Measurements from ENCODE around the gene UBXN7. TPM values are rescaled to one million over a fixed set of nuclear protein-coding genes. Genes with fewer than 3 reads are reported as not detected.
"Not testable (repeated sequence)": the region's sequence is repeated elsewhere in the genome, so short reads cannot be mapped to it uniquely, and the experiment has no call there.

The UBXN7 gene
- total RNA-seq, 2 experiments from 2014 or later, result 55.9 to 60.5 TPM

DNA sequence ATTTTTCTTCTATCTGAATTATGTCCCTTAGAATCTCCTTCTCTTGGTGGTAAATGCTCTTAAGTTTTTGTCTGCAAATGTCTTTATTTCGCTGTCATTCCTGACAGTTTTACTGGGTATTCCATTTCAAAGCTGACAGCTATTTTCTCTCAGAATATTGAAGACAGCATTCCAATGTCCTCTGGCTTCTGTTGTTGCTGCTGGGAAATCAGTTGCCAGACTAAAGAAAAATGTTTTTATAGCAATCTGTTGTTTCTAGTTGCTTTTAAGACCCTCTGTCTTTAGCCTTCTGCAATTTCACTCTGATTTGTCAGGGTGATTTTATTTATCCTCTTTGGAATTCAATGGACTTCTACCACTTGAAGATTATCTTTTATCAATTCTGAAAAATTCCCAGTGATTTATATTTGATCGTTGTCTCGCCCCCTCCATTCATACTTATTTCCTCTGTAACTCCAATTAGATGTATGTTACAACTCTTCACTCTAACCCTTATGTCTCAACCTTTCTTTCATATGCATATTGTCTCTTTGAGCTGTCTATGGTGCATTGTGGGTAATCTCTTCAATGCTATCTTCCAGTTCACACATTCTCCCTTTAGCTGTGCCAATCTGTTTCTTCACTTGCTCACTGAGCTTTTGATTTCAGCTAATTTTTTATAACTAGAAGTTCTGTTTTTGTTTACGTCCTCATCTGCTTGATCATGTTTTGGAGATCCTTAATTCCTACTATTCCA is 23.5 kb downstream of the UBXN7 start:
- DNase-seq, result no peak
- no peak overlapping the region for H3K4me3 Mint-ChIP-seq
- H3K36me3 Mint-ChIP-seq (ENCODE audit: low read depth), result peaks cover 23% of the 10 kb centered on the region
- peaks cover 2% of the 10 kb centered on the region for H3K4me1 Mint-ChIP-seq
- ChIA-PET POLR2A (no interaction called here), CTCF (interaction anchor here (0.7 to 1.3 kb wide), 2 partner anchors 93 to 156 kb away, joined by 3 to 4 read pairs; no protein-coding TSS in a partner anchor)
- H3K9me3 Mint-ChIP-seq, result peaks cover 5% of the 10 kb centered on the region
- no peak overlapping the region for H3K27ac Mint-ChIP-seq
- no peaks in the 10 kb centered on the region for H3K27me3 Mint-ChIP-seq

DNA sequence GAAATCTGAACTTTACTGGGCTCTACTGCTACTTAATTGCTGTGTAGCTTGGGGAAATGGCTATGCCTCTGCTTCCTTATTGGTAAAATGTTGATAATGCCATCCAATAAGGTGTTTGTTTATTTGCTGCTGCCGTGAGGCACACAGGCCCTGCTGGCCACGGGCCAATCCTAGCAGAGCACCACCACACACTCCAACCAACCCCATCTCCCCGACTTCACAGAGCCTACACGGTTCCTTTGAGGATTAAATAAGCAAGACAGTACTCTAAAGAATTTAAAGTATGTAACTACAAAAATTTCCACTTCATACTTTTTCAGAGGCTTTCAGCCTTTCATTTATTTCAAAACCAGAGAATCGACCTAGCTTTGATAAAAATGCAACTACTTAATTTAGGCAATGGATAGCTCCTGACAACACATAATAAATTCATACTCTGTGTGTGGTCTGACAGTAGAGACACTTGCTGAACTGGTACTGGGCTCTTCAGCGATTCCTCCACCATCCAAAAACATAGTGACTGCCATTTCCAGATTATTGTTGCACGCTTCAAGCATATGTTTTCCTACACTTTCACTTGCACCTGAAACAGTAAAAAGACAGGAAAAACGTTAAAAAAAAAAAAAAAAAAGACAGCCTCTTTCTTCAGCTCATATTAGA is 25.3 kb downstream of the UBXN7 start:
- Mint-ChIP-seq H3K4me3 (no peak overlapping the region), H3K36me3 (ENCODE audit: low read depth) (peaks cover 27% of the 10 kb centered on the region), H3K27ac (no peak overlapping the region), H3K9me3 (peaks cover 5% of the 10 kb centered on the region), H3K27me3 (no peaks in the 10 kb centered on the region), H3K4me1 (peaks cover 2% of the 10 kb centered on the region)
- no peak for DNase-seq
- CTCF ChIA-PET, result interaction anchor here (0.7 to 1.7 kb wide), 2 partner anchors 8 to 505 kb away, joined by 3 to 5 read pairs; no protein-coding TSS in a partner anchor
- POLR2A ChIA-PET, result no interaction called here

DNA sequence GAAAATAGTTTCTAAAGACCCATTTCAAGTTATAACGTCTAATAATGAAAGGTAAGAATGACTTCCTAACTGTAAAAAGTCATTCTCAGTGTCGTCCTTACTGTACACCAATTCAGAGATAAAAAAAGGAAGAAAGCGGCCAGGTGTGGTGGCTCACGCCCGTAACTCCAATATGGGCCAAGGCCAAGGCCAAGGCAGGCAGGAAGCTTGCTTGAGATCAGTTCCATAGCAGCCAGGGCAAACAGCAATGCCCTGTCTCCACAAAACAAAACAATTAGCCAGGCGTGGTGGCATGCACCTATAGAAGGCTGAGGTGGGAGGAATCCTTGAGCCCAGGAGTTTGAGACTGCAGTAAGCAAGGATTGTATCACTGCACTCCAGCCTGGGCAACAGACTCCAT is 31.9 kb downstream of the UBXN7 start:
- Mint-ChIP-seq H3K27me3 (no peaks in the 10 kb centered on the region), H3K9me3 (no peaks in the 10 kb centered on the region), H3K4me3 (no peak overlapping the region), H3K4me1 (no peaks in the 10 kb centered on the region), H3K36me3 (ENCODE audit: low read depth) (peaks cover 24% of the 10 kb centered on the region), H3K27ac (no peak overlapping the region)
- POLR2A ChIA-PET, result no interaction called here
- DNase-seq, result no peak
- CTCF ChIA-PET, result no interaction called here

DNA sequence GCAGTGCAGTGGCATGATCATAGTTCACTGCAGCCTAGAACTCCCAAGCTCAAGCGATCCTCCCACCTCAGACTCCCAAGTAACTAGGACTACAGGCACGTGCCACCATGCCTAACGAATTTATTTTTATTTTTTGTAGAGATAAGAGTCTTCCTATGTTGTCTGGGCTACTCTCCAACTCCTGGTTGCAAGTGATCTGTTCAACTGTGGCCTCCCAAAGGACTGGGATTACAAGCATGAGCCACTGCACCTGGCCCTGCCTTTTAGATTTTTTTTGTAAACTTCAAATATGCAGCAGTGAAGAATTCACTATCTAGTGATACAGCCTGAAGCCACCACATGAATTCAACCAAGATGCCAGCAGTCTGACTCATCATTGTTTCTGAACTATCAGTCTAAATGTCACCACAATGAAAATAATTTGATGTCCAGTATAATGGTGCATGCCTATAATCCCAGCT is 32.7 kb downstream of the UBXN7 start:
- ChIA-PET POLR2A (no interaction called here), CTCF (no interaction called here)
- Mint-ChIP-seq H3K4me1 (no peaks in the 10 kb centered on the region), H3K27ac (no peak overlapping the region), H3K9me3 (no peaks in the 10 kb centered on the region), H3K4me3 (no peak overlapping the region), H3K27me3 (no peaks in the 10 kb centered on the region), H3K36me3 (ENCODE audit: low read depth) (peaks cover 19% of the 10 kb centered on the region)
- DNase-seq, result no peak

DNA sequence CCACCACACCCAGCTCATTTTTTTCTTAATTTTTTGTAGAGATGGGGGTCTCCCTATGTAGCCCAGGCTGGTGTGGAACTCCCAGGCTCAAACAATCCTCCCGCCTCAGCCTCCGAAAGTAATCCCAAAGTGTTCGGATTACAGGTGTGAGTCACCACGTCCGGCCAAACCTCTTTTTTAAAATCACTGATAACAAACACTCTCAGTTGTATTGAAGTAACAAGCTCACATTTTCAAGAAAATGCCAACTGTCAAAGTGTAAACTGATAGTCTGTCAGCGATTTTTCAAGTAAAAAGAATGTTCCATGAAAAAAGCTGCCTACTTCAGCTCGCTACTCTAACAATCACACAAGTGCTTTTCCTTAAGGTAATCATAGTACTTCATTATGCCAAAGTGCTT is 33.4 kb downstream of the UBXN7 start:
- POLR2A ChIA-PET, result no interaction called here
- Mint-ChIP-seq H3K9me3 (no peaks in the 10 kb centered on the region), H3K27me3 (no peaks in the 10 kb centered on the region), H3K36me3 (ENCODE audit: low read depth) (peaks cover 19% of the 10 kb centered on the region), H3K27ac (no peak overlapping the region), H3K4me3 (no peak overlapping the region), H3K4me1 (no peaks in the 10 kb centered on the region)
- CTCF ChIA-PET, result interaction anchor here (0.6 to 1.0 kb wide), 3 partner anchors 13 to 528 kb away, joined by 3 read pairs; no protein-coding TSS in a partner anchor
- no peak for DNase-seq

DNA sequence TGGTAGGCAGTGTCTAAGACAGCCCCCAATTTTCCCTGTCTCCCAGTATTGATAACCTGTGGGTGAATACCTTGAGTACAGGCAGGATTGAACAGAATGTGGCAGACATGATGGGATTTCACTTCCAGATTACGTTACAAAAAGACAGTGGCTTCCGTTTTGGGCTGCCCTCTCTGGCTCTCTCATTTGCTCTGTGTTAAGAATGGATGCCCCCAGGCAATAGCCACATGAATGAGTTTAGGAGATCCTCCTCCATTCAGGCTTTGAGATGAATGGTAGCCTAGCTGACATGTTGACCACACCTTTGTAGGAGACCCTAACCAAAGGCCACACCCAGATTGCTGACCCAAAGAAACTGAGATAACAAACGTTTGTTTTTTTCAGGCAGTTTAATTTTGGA is 34.3 kb downstream of the UBXN7 start:
- Mint-ChIP-seq H3K27ac (no peak overlapping the region), H3K36me3 (ENCODE audit: low read depth) (peaks cover 24% of the 10 kb centered on the region), H3K4me1 (no peaks in the 10 kb centered on the region), H3K27me3 (no peaks in the 10 kb centered on the region), H3K9me3 (no peaks in the 10 kb centered on the region), H3K4me3 (no peak overlapping the region)
- ChIA-PET CTCF (interaction anchor here (1.0 kb wide), 1 partner anchor 131 kb away, joined by 3 read pairs; no protein-coding TSS in a partner anchor), POLR2A (no interaction called here)
- DNase-seq, result no peak

DNA sequence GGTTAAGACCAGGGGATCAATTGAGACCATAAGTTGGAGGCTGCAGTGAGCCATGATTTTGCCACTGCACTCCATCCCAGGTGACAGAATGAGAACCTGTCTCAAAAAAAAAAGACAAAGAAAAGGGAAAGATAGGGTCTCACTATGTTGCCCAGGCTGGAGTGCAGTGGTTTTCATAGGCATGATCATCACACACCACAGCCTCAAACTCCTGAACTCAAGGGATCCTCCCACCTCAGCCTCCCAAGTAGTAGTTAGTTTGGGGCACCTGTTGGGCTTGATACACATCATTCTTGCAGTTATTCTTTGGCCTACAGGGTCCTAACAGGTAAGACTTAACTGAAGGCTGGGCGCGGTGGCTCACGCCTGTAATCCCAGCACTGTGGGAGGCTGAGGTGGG is 42.1 kb downstream of the UBXN7 start:
- ChIA-PET POLR2A (no interaction called here), CTCF (interaction anchor here (0.7 kb wide), 1 partner anchor 47 kb away, joined by 3 read pairs; no protein-coding TSS in a partner anchor)
- H3K27me3 Mint-ChIP-seq, result no peaks in the 10 kb centered on the region
- DNase-seq, result no peak
- H3K27ac Mint-ChIP-seq, result no peak overlapping the region
- H3K9me3 Mint-ChIP-seq, result peaks cover 11% of the 10 kb centered on the region
- H3K36me3 Mint-ChIP-seq (ENCODE audit: low read depth), result peaks cover 70% of the 10 kb centered on the region
- no peaks in the 10 kb centered on the region for H3K4me1 Mint-ChIP-seq
- no peak overlapping the region for H3K4me3 Mint-ChIP-seq

DNA sequence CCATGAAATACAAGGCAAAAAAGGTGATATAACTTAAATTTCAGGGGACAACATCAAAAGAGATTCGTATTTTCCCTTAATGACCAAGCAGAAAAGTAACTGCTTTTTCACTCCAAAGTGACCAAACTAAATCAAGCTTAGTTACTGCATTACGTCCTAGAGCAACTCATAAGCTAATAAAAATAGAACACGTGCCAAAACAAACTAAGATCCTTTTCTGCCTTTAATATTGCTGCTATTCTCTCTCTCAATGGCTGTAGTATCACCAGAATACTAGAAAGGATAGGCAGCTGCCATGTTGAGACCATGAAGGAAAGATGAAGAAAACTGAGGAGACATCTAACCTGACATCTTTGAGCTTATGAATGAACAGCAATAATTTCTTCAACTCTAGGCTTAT is 43.3 kb downstream of the UBXN7 start:
- Mint-ChIP-seq H3K9me3 (peaks cover 17% of the 10 kb centered on the region), H3K4me1 (no peaks in the 10 kb centered on the region), H3K36me3 (ENCODE audit: low read depth) (peaks cover 81% of the 10 kb centered on the region), H3K27ac (no peak overlapping the region), H3K4me3 (no peak overlapping the region), H3K27me3 (no peaks in the 10 kb centered on the region)
- CTCF ChIA-PET, result no interaction called here
- no peak for DNase-seq
- POLR2A ChIA-PET, result interaction anchor here (0.7 kb wide), 1 partner anchor 22 kb away, joined by 3 read pairs; no protein-coding TSS in a partner anchor

DNA sequence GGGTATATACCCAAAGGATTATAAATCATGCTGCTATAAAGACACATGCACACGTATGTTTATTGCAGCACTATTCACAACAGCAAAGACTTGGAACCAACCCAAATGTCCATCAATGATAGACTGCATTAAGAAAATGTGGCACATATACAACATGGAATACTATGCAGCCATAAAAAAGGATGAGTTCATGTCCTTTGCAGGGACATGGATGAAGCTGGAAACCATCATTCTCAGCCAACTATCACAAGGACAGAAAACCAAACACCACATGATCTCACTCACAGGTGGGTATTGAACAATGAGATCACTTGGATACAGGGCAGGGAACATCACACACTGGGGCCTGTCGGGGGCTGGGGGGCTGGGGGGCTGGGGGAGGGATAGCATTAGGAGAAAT is 44.3 kb downstream of the UBXN7 start:
- peaks cover 84% of the 10 kb centered on the region for H3K36me3 Mint-ChIP-seq (ENCODE audit: low read depth)
- H3K27me3 Mint-ChIP-seq, CTCF ChIA-PET, H3K27ac Mint-ChIP-seq, H3K4me3 Mint-ChIP-seq, POLR2A ChIA-PET, DNase-seq, H3K4me1 Mint-ChIP-seq: not testable (repeated sequence)
- H3K9me3 Mint-ChIP-seq, result peaks cover 22% of the 10 kb centered on the region

DNA sequence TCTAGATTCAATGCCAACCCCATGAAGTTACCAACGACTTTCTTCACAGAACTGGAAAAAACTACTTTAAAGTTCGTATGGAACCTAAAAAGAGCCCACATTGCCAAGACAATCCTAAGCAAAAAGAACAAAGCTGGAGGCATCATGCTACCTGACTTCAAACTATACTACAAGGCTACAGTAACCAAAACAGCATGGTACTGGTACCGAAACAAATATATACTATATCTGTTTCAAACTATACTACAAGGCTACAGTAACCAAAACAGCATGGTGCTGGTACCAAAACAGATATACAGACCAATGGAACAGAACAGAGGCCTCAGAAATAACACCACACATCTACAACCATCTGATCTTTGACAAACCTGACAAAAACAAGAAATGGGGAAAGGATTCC is 45.4 kb downstream of the UBXN7 start:
- ChIA-PET POLR2A (interaction anchor here (0.9 kb wide), 1 partner anchor 17 kb away, joined by 3 read pairs; no protein-coding TSS in a partner anchor), CTCF (interaction anchor here (0.7 kb wide), 1 partner anchor 312 kb away, joined by 7 read pairs; no protein-coding TSS in a partner anchor)
- H3K9me3 Mint-ChIP-seq, result peaks cover 22% of the 10 kb centered on the region
- not testable (repeated sequence) for H3K27me3 Mint-ChIP-seq, H3K4me3 Mint-ChIP-seq, H3K4me1 Mint-ChIP-seq, H3K27ac Mint-ChIP-seq, DNase-seq
- peaks cover 86% of the 10 kb centered on the region for H3K36me3 Mint-ChIP-seq (ENCODE audit: low read depth)

DNA sequence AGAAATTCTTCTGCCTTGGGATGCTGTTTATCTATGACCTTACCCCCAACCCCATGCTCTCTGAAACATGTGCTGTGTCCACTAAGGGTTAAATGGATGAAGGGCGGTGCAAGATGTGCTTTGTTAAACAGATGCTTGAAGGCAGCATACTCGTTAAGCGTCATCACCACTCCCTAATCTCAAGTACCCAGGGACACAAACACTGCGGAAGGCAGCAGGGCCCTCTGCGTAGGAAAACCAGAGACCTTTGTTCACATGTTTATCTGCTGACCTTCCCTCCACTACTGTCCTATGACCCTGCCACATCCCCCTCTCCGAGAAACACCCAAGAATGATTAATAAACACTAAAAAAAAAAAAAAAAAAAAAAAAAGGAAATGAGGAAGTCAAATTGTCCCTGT is 46.2 kb downstream of the UBXN7 start:
- peaks cover 90% of the 10 kb centered on the region for H3K36me3 Mint-ChIP-seq (ENCODE audit: low read depth)
- not testable (repeated sequence) for H3K4me3 Mint-ChIP-seq, H3K27ac Mint-ChIP-seq, DNase-seq, H3K27me3 Mint-ChIP-seq, H3K4me1 Mint-ChIP-seq
- CTCF ChIA-PET, result interaction anchor here (0.7 kb wide), 1 partner anchor 311 kb away, joined by 7 read pairs; no protein-coding TSS in a partner anchor
- POLR2A ChIA-PET, result interaction anchor here (0.9 kb wide), 1 partner anchor 16 kb away, joined by 3 read pairs; no protein-coding TSS in a partner anchor
- H3K9me3 Mint-ChIP-seq, result peaks cover 22% of the 10 kb centered on the region

DNA sequence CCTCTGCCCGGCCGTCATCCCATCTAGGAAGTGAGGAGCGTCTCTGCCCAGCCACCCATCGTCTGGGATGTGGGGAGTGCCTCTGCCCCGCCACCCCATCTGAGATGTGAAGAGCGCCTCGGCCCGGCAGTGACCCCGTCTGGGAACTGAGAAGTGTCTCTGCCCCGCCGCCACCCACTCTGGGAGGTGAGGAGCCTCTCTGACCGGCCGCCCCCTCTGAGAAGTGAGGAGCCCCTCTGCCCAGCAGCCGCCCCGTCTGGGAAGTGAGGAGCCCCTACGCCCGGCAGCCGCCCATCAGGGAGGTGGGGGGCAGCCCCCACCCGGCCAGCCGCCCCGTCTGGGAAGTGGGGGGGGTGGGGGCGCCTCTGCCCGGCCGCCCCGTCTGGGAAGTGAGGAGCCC is 46.8 kb downstream of the UBXN7 start:
- H3K27ac Mint-ChIP-seq, POLR2A ChIA-PET, H3K4me1 Mint-ChIP-seq, H3K4me3 Mint-ChIP-seq, DNase-seq, H3K27me3 Mint-ChIP-seq, CTCF ChIA-PET: not testable (repeated sequence)
- peaks cover 89% of the 10 kb centered on the region for H3K36me3 Mint-ChIP-seq (ENCODE audit: low read depth)
- H3K9me3 Mint-ChIP-seq, result peaks cover 22% of the 10 kb centered on the region

DNA sequence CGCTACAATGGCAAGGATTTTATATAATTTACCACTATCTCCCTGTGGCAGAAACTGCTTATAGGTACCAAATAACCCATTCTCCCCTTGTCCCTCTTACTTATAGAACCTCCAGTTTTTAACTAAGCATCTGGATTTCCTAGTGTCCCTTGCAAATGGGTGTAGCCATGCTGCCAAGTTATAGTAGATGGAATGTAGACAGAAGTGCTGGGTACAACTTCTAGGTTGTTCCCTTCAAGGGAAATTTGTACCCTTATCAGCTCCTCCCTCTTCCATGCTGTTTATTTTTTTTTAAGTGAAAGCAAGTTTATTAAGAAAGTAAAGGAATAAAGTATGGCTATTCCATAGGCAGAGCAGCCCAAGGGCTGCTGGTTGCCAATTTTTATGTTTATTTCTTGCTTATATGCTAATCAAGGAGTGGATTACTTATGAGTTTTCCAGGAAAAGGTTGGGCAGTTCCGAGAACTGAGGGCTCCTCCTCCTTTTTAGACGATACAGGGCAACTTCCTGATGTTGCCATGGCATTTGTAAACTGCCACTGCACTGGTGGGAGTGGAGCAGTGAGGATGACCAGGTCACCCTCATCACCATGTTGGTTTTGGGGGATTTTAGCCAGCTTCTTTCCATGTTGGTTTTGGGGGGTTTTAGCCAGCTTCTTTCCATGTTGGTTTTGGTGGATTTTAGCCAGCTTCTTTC is 53.9 kb downstream of the UBXN7 start:
- CTCF ChIA-PET, result no interaction called here
- H3K9me3 Mint-ChIP-seq, result peaks cover 3% of the 10 kb centered on the region
- H3K27me3 Mint-ChIP-seq, result no peaks in the 10 kb centered on the region
- DNase-seq, result peak; percentile 39
- H3K36me3 Mint-ChIP-seq (ENCODE audit: low read depth), result peaks cover 44% of the 10 kb centered on the region
- peaks cover 7% of the 10 kb centered on the region for H3K4me1 Mint-ChIP-seq
- no peak overlapping the region for H3K27ac Mint-ChIP-seq
- H3K4me3 Mint-ChIP-seq, result no peak overlapping the region
- POLR2A ChIA-PET, result no interaction called here
